Immature natural killer cell (primary cell): Measurements from ENCODE around the gene MAP1B. TPM values are rescaled to one million over a fixed set of nuclear protein-coding genes. Genes with fewer than 3 reads are reported as not detected.

ENCODE experiments used
- DNase-seq, 3 donors: peaks; one replicate each; pipeline ENCODE4 v3.0.0; 2022; ENCODE audit warnings: mixed read lengths in 1 of 3
- H3K27ac Mint-ChIP-seq, 6 donors: one replicate each; pipeline ENCODE4 v1.8.0; 2020; ENCODE audit warnings: mixed read lengths in 6 of 6, mild to moderate bottlenecking in 5 of 6, inconsistent platforms in 4 of 6, moderate library complexity in 3 of 6
- H3K27me3 Mint-ChIP-seq, 3 donors: one replicate each; pipeline ENCODE4 v1.8.0; 2020 to 2021; ENCODE audit warnings: low read depth in 3 of 3, mild to moderate bottlenecking in 3 of 3, mixed read lengths in 3 of 3, moderate library complexity in 3 of 3, inconsistent platforms in 1 of 3
- H3K36me3 Mint-ChIP-seq, 3 donors: one replicate each; pipeline ENCODE4 v1.8.0; 2020; ENCODE audit warnings: mixed read lengths in 3 of 3, inconsistent platforms in 2 of 3, mild to moderate bottlenecking in 2 of 3
- H3K4me1 Mint-ChIP-seq, 2 donors: one replicate each; pipeline ENCODE4 v1.8.0; 2020; ENCODE audit warnings: inconsistent platforms in 2 of 2, mild to moderate bottlenecking in 2 of 2, mixed read lengths in 2 of 2, moderate library complexity in 1 of 2
- H3K4me3 Mint-ChIP-seq, 5 donors: one replicate each; pipeline ENCODE4 v1.8.0; 2020; ENCODE audit warnings: mild to moderate bottlenecking in 5 of 5, mixed read lengths in 5 of 5, inconsistent platforms in 3 of 5, moderate library complexity in 3 of 5
- H3K9me3 Mint-ChIP-seq, 6 donors: one replicate each; pipeline ENCODE4 v1.8.0; 2020; ENCODE audit warnings: mild to moderate bottlenecking in 6 of 6, mixed read lengths in 6 of 6, inconsistent platforms in 4 of 6, moderate library complexity in 3 of 6
- polyA plus RNA-seq, 3 donors: library from polyadenylated mRNA; unstranded; fragments of 300-500 nt; fragmentation: Illumina TruSeq; gene quantifications; one replicate each; pipeline ENCODE4 v1.2.3, GENCODE V29; 2021

MAP1B gene
- polyA plus RNA-seq, 3 donors from 2014 or later, result 0.02 to 0.30 (median 0.15) TPM

DNA sequence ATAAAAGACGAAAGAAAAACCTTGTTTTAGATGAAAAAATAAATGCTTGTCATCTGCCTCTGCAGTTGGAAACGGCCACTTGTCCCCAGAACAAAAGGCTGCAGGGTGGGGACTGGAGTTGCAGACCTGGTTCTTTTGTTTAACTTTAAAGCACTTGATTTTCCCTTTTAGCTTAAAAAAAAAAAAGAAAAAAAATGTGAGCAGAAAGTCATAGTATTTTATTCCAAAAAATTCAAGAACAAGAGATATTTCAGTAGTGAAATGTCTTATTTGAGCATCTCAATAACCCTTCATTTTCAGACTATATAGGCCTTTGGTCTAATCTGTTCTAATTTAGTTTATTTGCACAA, 1.8 kb downstream of the MAP1B start:
- no peak for DNase-seq
- H3K9me3 Mint-ChIP-seq, result no peaks in the 10 kb centered on the region
- H3K4me3 Mint-ChIP-seq, result peak overlapping the region in 4 of 5 donors; percentile 15 to 33 (median 25)
- H3K27me3 Mint-ChIP-seq, result peaks cover 13 to 31% (median 21%) of the 10 kb centered on the region in 3 donors
- no peak overlapping the region for H3K27ac Mint-ChIP-seq
- H3K4me1 Mint-ChIP-seq, result peaks cover 5 to 13% of the 10 kb centered on the region in 2 donors
- no peaks in the 10 kb centered on the region for H3K36me3 Mint-ChIP-seq

DNA sequence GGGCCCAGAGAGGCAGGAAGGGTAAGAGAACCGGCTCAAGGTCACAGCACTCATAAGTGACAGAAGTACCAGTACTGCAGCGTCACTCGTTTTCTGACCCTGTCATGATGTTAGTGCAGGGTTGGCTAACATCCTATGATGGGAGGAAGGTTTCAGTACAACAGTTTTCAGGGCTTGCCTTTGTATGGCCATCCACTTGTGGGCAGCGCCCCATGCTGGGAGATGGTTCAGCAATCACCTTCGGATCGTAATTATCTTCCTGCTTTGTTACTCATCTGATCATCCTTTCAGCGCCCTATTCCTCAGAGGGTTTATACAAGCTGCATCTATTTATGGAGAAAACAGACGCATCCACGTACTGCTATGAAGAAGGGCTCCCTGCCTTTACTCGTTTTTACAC, 2.4 kb downstream of the MAP1B start:
- peaks cover 5 to 13% of the 10 kb centered on the region in 2 donors for H3K4me1 Mint-ChIP-seq
- DNase-seq, result no peak
- no peaks in the 10 kb centered on the region for H3K36me3 Mint-ChIP-seq
- no peaks in the 10 kb centered on the region for H3K9me3 Mint-ChIP-seq
- peaks cover 16 to 26% (median 23%) of the 10 kb centered on the region in 3 donors for H3K27me3 Mint-ChIP-seq
- H3K4me3 Mint-ChIP-seq, result no peak overlapping the region
- no peak overlapping the region for H3K27ac Mint-ChIP-seq

DNA sequence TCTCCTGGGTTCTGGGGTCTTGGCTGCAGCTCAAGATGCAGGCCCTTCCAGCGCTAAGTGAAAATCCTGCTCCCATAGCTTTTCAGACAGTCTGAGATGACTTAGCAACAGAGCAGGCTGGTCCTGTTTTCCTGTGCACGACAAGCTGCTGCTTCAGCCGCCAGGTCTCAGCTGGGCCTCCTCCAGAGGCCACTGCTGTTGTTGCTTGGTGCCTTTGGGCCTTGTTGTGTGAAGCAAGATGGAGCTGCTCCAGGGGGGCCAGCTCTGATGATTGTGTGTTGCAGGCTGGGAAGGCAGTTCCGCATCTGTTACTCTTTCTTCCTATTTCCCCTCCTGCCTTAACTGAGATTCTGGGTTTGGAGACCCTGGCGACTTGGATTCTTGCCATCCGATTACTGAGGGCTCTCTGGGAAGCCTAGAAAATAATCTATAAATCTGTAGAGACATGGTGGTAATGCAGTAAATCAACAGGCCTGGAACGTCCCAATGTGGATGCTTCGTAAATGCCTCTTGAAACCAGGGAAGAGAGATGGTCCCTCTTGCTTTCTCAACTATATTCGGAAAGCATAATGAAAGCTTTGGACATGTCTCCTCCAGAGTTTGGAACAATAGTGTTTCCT, 3.2 kb downstream of the MAP1B start:
- peaks cover 5 to 13% of the 10 kb centered on the region in 2 donors for H3K4me1 Mint-ChIP-seq
- no peak overlapping the region for H3K27ac Mint-ChIP-seq
- no peak for DNase-seq

DNA sequence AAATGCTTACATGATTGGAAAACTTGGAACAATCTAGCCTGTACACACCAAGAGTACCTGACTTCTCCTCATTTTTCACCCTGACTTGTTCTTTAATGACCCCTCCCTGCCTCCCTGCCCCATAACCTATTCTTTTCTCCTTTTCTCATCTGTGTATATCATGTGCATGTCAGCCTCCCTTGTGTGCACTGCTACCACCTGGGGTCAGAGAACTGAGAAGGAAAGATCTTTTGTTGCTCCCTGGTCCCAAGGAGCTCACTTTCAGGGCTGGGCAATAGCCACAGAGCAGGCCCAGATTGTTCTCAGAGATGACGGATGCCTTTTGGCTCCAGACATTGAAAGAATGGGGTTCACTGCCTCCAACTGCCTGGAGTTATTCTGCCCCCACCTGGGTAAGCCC, 5.1 kb downstream of the MAP1B start:
- Mint-ChIP-seq H3K4me3 (no peak overlapping the region), H3K27ac (no peak overlapping the region), H3K36me3 (no peaks in the 10 kb centered on the region), H3K4me1 (peaks cover 0 to 5% of the 10 kb centered on the region in 2 donors), H3K9me3 (no peaks in the 10 kb centered on the region), H3K27me3 (peaks cover 10 to 15% (median 13%) of the 10 kb centered on the region in 3 donors)
- no peak for DNase-seq

More for the DNA sequence above, 3.2 kb downstream of the MAP1B start:
- H3K27me3 Mint-ChIP-seq, result peaks cover 16 to 24% (median 23%) of the 10 kb centered on the region in 3 donors
- H3K9me3 Mint-ChIP-seq, result no peaks in the 10 kb centered on the region
- no peaks in the 10 kb centered on the region for H3K36me3 Mint-ChIP-seq
- no peak overlapping the region for H3K4me3 Mint-ChIP-seq

DNA sequence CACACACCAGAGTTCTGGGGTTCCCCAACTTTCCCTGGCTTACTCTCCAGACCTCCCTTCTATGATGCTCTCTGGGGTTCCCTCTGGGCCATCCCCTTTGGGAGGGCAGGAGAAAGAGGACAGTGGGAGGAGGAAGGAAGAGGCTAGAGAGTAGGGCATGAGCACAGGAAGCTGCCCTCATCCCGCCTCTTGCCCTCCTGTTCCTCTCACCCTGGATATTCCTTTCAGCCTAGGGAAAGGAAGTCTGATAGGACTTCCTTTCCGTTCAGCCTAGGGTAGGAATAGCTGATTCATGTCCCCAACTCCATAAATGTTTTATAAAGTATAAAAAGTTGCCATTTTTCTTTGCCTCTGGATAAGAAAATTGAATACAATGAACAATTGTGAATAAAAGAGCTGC, 7.4 kb downstream of the MAP1B start:
- Mint-ChIP-seq H3K27me3 (peaks cover 5 to 13% (median 7%) of the 10 kb centered on the region in 3 donors), H3K4me3 (no peak overlapping the region), H3K27ac (no peak overlapping the region), H3K36me3 (no peaks in the 10 kb centered on the region), H3K4me1 (no peaks in the 10 kb centered on the region), H3K9me3 (no peaks in the 10 kb centered on the region)
- DNase-seq, result no peak

DNA sequence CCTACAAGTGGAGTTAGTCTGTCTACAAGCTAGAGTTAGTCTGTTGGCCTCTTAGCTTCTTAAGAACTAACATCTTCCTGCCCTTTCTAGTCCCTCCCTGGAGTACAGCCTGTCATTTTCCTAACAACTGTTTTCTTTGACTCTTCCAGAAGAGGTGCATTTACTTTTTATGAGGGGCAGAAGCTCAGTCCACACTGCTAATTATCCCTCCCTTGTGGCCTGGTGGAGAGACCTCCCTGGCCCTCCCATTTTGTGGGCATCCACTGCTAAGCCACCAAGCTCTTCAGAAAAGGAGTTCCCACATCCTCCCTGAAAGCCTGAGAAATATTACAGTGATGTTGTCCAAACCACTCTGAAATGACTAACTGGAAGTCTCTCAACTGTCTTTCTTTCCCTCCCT, 8.0 kb downstream of the MAP1B start:
- peaks cover 5 to 10% (median 7%) of the 10 kb centered on the region in 3 donors for H3K27me3 Mint-ChIP-seq
- no peaks in the 10 kb centered on the region for H3K9me3 Mint-ChIP-seq
- no peak for DNase-seq
- H3K4me3 Mint-ChIP-seq, result no peak overlapping the region
- no peak overlapping the region for H3K27ac Mint-ChIP-seq
- H3K4me1 Mint-ChIP-seq, result no peaks in the 10 kb centered on the region
- H3K36me3 Mint-ChIP-seq, result no peaks in the 10 kb centered on the region

DNA sequence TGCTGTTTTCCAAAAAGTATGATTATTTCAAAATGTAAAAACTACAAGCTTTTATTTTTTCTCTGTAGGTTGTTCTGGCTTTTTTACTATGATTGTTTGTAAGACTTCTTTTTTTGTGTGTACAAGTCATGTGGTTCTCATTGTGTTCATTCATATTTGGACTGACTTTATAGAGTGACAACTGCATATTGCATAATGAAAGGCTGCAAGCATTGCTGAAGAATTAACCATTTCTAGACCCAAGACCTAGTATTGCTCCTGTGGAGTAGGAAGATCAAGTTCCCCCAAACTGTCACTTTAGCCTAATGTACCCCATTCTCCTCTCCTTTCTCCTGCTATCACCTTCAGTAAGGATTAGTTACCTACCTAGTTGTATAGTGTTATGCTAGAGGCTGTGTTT, 10.0 kb downstream of the MAP1B start:
- Mint-ChIP-seq H3K4me3 (no peak overlapping the region), H3K4me1 (no peaks in the 10 kb centered on the region), H3K27ac (no peak overlapping the region), H3K9me3 (no peaks in the 10 kb centered on the region), H3K36me3 (no peaks in the 10 kb centered on the region), H3K27me3 (peaks cover 0 to 11% (median 8%) of the 10 kb centered on the region in 3 donors)
- no peak for DNase-seq

DNA sequence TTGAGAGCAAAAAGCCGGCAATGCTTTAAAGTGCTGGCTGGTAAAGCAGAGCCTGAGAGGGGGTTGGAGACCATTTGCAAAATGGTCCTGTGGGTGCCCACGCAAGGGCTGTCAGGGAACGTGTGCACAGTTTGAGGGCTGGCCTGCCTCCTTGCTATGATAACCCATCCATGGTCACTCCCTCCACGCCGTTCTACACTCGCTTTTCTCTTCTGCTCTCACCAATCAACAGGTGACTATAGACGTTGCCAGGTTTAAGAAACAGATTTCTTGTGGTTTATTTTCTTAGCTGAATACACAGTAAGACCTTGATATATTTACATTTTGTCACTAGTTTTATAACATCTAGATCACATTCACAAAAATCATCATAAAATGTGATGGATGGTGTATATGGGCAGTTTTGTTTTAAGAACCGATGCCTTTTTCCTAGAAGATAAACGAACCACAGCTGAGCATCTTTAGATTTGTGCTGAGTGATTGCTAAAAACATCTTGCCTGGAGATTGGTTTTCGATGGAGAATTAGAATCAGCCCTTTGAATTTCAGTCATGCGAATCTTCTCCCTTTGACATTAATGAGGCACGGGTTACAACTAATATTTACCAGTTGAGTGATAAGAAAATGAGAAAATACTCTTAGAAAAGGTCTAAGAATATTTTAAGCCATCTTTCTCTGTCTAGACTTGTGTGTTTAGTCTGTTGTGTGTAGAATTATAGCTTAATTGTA, 13.9 kb downstream of the MAP1B start:
- H3K4me1 Mint-ChIP-seq, result no peaks in the 10 kb centered on the region
- H3K4me3 Mint-ChIP-seq, result no peak overlapping the region
- no peaks in the 10 kb centered on the region for H3K36me3 Mint-ChIP-seq
- H3K9me3 Mint-ChIP-seq, result no peaks in the 10 kb centered on the region
- H3K27me3 Mint-ChIP-seq, result peaks cover 2 to 12% (median 11%) of the 10 kb centered on the region in 3 donors
- DNase-seq, result no peak
- no peak overlapping the region for H3K27ac Mint-ChIP-seq

DNA sequence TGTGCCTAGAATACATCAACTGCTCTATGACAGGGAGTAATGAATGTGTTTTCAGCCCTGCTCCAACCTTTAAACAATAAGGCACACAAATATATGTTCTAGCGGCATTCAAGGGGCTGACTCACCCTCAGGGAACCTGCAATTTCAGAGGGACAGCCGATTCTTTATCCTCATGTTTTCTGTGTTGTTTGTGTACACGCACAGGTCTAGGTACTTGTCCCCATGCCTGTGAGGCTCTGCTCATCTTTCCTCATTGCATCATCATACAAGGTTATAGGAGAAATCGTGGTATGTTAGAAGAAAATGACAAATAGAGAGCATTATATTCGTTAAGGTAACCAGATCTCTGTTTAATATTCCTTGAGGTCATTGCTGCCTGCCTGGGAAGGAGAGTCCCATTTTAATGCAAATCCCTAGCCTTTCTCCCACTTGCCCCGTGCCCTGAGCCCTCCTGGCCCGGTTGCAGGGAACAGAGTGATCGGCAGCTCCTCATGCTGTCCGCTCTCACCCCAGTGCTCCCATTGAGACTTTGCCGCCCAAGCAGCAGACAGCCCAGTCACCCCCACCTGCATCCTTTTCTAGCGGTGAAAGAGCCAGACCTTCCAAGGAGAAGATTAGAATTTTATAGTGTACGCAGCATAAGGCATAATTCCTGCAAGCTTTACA, 14.6 kb downstream of the MAP1B start:
- no peaks in the 10 kb centered on the region for H3K4me1 Mint-ChIP-seq
- H3K27ac Mint-ChIP-seq, result no peak overlapping the region
- no peak overlapping the region for H3K4me3 Mint-ChIP-seq
- DNase-seq, result no peak
- peaks cover 5 to 12% (median 11%) of the 10 kb centered on the region in 3 donors for H3K27me3 Mint-ChIP-seq
- H3K9me3 Mint-ChIP-seq, result no peaks in the 10 kb centered on the region
- H3K36me3 Mint-ChIP-seq, result no peaks in the 10 kb centered on the region

DNA sequence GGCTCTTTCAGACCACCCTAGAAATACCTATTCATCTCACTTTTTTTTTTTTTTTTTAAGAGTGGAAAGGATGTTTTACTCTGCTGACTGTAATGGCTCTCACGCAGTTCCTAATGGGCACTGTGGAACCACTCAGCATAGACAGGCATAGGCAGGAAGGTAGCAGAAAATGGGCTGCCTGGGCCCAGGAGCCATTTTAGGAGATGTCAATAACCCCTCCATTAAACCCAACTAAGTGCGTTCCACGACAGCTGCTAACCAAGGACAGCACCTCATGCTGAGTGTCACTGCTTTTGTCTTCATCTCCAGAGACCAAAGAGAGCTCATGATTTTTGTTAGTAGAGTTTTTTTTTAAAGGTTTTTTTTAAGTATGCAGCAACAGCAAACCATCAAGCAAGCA, 15.3 kb downstream of the MAP1B start:
- no peak for DNase-seq
- H3K27ac Mint-ChIP-seq, result no peak overlapping the region
- no peaks in the 10 kb centered on the region for H3K9me3 Mint-ChIP-seq
- H3K27me3 Mint-ChIP-seq, result peaks cover 5 to 12% (median 11%) of the 10 kb centered on the region in 3 donors
- no peaks in the 10 kb centered on the region for H3K36me3 Mint-ChIP-seq
- H3K4me1 Mint-ChIP-seq, result no peaks in the 10 kb centered on the region
- H3K4me3 Mint-ChIP-seq, result no peak overlapping the region

DNA sequence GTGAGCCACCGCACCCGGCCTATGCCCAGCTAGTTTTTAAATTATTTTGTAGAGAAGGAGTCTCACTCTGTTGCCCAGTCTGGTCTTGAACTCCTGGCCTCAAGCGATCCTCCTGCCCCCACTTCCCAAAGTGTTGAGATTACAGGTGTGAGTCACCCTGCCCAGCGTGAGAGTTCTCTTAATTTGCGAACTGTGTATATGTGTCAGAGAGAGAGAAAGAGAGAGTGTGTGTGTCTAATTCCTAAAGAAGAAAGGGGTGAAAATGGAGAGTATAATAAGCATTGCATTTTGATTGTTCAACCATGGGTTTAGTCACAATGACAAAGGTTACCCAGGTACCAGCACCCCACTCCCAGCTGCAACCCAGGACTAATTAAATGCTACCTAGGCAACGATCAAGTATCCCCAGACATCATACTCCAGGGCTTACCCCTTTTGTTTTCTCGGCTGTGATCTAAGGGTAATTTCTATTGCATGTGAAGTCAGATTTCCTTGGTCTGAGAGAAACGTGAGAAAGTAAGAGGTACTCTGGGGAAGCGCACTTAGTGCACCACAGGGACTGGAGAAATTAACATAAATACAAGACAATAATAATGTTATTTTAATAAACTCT, 16.6 kb downstream of the MAP1B start:
- no peaks in the 10 kb centered on the region for H3K4me1 Mint-ChIP-seq
- H3K9me3 Mint-ChIP-seq, result no peaks in the 10 kb centered on the region
- H3K27me3 Mint-ChIP-seq, result peaks cover 3 to 13% (median 11%) of the 10 kb centered on the region in 3 donors
- H3K27ac Mint-ChIP-seq, result no peak overlapping the region
- no peak overlapping the region for H3K4me3 Mint-ChIP-seq
- DNase-seq, result no peak
- no peaks in the 10 kb centered on the region for H3K36me3 Mint-ChIP-seq

DNA sequence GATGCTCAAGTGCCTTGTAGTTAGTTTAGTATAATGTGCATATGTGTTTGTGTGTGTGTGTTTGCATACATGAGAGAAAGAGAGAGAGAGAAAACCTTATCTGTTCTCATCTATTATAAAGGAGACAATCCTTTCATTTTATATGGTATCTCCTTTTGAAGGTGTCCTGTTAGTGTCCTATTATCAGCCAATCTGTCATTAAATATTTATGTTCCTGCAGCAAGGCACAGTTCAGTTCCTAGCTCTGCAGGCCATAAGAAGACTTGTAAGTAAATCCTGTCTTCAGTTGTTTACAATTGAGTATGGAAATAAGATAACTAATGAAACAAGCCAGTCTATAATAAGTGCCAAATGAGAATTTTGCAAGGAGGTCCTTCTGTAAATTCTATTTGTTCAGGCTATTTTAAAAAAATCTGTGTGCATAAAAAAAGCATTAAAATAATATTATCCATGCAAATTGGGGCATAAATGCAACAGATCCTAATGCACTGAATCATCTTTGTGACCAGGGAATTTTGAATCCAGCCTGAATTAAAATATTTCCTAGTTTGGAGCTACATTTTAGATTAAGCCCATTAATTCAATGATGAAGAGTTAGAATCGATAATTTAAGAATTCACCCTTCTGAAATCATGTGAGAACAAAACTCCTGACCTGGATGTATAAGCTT, 18.1 kb downstream of the MAP1B start:
- Mint-ChIP-seq H3K27me3 (peaks cover 4 to 13% (median 11%) of the 10 kb centered on the region in 3 donors), H3K9me3 (no peaks in the 10 kb centered on the region), H3K4me1 (no peaks in the 10 kb centered on the region), H3K27ac (no peak overlapping the region), H3K4me3 (no peak overlapping the region), H3K36me3 (no peaks in the 10 kb centered on the region)
- DNase-seq, result no peak

DNA sequence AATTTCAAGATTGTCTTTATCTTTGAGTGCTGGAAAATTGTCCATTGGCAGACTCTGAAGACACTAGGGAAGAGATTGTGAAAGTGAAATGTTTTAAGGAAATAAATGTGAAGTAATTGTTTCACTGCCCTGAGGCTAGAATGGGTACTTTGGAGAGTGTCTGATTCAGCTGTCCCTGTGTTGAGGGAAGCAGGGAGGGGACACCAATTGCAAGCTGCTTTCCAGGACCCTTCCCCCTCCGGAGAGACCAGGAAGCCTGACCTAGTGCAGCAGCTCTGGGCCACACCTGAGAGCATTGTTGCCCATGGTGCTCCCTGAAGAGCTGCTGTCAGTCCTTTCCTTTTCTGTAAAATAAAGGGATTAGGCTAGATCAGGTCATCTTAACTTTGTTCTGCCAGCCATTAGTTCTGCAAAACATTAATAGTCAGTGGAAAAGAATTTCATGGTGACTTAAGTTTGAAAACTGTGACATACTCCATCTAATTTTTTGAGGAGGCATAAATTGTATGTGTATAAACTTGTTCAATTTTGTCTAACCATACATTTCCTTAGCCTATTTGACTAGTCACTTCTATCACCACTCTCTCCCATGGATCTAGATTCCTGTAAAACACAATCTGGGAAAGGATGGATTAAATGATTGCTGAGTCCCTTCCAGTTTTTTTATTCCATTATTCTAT, 18.8 kb downstream of the MAP1B start:
- Mint-ChIP-seq H3K4me1 (no peaks in the 10 kb centered on the region), H3K27ac (no peak overlapping the region), H3K36me3 (no peaks in the 10 kb centered on the region), H3K27me3 (peaks cover 4 to 13% (median 11%) of the 10 kb centered on the region in 3 donors), H3K9me3 (no peaks in the 10 kb centered on the region), H3K4me3 (no peak overlapping the region)
- no peak for DNase-seq
